ACC112 (cell line): ENCODE data around the gene MAPK14.
"Not testable (repeated sequence)": the region's sequence is repeated elsewhere in the genome, so short reads cannot be mapped to it uniquely, and the experiment has no call there.

ENCODE experiments used
- H2AFZ ChIP-seq: fragments of 200-600 bp; sonication (generic); one replicate; pipeline ENCODE4 v1.6.0; 2017; ENCODE audit warnings: antibody characterized with exemption, low read length; ENCODE audit not compliant: unreplicated experiment
- H3K27ac ChIP-seq: fragments of 200-600 bp; sonication (generic); 2 replicates; pipeline ENCODE4 v1.5.1; 2014; ENCODE audit warnings: low read depth, mild to moderate bottlenecking, antibody characterized with exemption, low read length, moderate library complexity
- H3K27me3 ChIP-seq: fragments of 200-600 bp; sonication (generic); 2 replicates; pipeline ENCODE4 v1.6.1; 2014; ENCODE audit warnings: mild to moderate bottlenecking, antibody characterized with exemption, low read length, moderate library complexity, mixed read lengths; ENCODE audit not compliant: insufficient read depth
- H3K36me3 ChIP-seq: fragments of 200-600 bp; sonication (generic); 2 replicates; pipeline ENCODE4 v1.6.1; 2016; ENCODE audit warnings: mild to moderate bottlenecking, antibody characterized with exemption, low read length, moderate library complexity, mixed read lengths; ENCODE audit not compliant: insufficient read depth
- H3K4me1 ChIP-seq: fragments of 200-600 bp; sonication (generic); one replicate; pipeline ENCODE4 v1.6.1; 2016; ENCODE audit warnings: low read length, mixed read lengths; ENCODE audit not compliant: insufficient read depth, unreplicated experiment, control insufficient read depth
- H3K4me3 ChIP-seq: fragments of 200-600 bp; sonication (generic); 2 replicates; pipeline ENCODE4 v1.5.1; 2014; ENCODE audit warnings: mild to moderate bottlenecking, low read depth, low read length
- H3K79me2 ChIP-seq: fragments of 200-600 bp; sonication (generic); one replicate; pipeline ENCODE4 v1.6.0; 2016; ENCODE audit warnings: low read length; ENCODE audit not compliant: control insufficient read depth, unreplicated experiment, insufficient read depth

The MAPK14 gene

DNA sequence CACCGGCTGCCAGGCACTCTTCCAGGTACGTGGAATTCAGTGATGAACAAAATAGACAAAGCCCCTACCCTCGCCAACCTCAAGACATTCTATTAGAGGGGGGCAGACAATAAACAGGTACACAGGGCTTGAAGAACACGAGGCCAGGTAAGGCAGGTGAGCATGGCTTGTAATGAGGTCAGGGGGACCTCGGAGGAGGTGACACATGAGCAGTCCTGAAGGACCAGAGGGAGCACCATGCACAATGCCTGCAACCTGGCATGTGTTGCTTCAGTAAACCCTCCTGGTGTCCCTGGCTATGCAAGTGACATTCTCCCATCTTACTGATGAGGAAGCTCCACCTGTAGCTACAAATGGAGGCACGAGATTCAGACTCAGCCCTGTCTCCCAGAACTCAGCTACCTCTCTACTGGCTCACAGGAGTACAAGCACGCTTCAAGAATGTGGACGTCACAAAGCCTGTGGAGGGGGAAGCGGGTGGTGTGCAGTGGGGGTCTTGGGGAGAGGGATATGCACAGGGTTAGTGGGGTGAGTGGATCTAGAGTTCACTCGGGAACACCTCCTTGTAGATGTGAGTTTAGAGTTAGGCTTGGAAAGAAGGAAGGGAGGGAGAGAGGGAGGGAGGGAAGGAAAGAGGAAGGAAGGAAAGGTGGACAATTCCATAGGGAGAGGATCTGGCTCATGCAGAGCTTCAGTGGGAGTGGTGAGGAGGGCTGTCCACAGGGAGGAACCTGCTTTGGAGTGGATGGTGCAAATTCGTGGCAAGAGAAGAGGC lies 95.1 kb downstream of the MAPK14 start:
- Histone ChIP-seq H3K79me2 (no peaks in the 10 kb centered on the region), H3K4me1 (peaks cover 40% of the 10 kb centered on the region), H3K36me3 (no peaks in the 10 kb centered on the region), H3K27ac (no peak overlapping the region), H2AFZ (no peak overlapping the region), H3K4me3 (no peak overlapping the region), H3K27me3 (no peaks in the 10 kb centered on the region)

DNA sequence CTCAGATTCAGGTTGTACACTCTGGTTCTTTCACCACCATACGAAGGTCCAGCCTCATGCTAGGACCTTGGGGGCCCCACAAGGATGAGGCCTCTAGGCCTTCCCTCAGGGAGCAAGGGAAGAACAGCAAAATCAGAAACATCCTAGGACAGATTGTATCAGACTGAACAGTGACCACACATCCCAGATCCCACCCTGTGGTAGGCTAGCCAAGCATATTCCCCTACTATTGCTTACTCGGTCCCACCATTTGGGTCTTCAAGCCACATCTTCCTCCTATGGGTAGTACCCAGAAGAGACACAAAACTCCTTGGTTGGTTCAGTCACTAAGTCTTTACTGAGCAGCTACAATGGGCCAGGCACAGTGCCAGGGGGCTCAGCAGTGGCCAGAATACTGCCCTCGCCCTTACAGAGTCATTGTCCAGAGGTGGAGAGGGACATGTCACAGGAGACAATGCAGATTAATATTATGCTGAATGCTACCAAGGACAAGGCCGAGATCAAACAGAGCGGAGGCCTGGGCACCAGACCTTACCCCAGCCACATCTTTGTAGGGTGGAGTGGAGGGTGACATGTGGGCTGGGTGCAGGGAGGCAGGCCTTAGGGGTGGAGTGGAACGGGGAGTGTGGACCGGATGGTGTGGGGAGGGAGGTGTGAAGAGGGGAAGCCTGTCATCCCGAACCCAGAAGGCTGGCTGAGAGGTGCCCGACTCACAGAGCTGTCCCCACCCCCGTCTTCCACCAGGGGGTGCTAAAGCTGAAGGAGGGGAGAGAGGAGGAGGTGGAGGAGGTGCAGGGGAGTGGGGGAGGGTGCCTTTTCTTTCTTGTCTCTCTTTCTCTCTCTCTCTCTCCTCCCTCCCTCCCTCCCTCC lies 95.9 kb downstream of the MAPK14 start:
- Histone ChIP-seq H3K79me2 (no peaks in the 10 kb centered on the region), H2AFZ (peak overlapping the region; percentile 87), H3K27me3 (no peaks in the 10 kb centered on the region), H3K4me1 (peaks cover 45% of the 10 kb centered on the region), H3K4me3 (no peak overlapping the region), H3K27ac (no peak overlapping the region), H3K36me3 (no peaks in the 10 kb centered on the region)

DNA sequence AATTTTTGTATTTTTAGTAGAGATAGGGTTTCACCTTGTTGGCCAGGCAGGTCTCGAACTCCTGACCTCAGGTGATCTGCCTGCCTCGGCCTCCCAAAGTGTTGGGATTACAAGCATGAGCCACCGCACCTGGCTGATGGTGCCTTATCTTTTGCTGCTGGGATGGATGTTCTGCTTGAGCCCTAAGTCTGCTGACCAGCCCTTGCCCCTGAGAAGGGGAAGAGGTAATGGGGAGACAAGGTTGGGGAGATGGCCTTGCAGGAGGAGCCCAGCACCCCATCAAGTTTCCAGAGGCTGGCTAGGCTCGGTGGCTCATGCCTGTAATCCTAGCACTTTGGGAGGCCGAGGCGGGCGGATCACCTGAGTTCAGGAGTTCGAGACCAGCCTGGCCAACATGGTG lies 96.7 kb downstream of the MAPK14 start:
- peaks cover 48% of the 10 kb centered on the region for H3K4me1 ChIP-seq
- not testable (repeated sequence) for H3K27ac ChIP-seq, H3K4me3 ChIP-seq, H3K79me2 ChIP-seq, H2AFZ ChIP-seq, H3K36me3 ChIP-seq, H3K27me3 ChIP-seq

DNA sequence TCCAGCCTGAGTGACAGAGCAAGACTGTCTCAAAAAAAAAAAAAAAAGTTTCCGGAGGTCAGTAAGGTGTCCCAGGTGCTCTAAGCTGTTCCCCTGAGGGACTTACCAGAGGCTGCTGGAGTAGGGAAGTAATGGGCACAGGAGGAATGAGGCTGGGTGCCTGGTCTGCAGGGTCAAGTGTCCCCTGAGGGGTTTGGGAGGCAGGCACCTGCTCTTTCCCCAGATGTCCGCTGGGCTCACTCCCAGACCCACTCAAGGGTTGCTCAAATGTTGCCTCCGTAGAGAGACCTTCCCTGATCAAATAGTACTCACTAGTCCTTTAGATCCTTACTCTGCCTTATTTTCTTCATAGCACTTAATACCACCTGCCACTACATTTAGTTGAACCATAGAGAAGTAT lies 97.3 kb downstream of the MAPK14 start:
- Histone ChIP-seq H3K27ac (no peak overlapping the region), H3K27me3 (no peaks in the 10 kb centered on the region), H3K79me2 (peaks cover 3% of the 10 kb centered on the region), H3K36me3 (no peaks in the 10 kb centered on the region), H3K4me1 (peaks cover 48% of the 10 kb centered on the region), H2AFZ (no peak overlapping the region), H3K4me3 (no peak overlapping the region)

DNA sequence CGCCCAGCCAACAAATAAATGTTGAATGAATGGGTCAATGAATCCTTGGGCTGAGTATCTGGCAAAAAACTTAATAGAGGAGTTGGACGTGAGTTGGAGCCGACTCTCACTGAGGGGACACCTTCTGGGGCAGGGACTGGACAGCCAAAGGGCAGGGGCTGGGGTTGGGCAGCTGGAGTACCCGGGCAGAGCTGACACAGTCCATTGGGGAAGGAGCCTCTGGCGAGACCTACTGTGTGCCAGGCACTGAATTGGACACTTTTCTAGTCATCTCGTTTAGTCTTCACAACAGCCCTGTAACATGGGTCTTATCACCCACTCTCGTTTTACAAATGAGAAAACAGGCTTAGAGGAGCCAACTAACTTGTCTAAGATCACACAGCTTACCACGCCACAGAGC lies 98.0 kb downstream of the MAPK14 start:
- Histone ChIP-seq H3K27ac (no peak overlapping the region; the same call in 1 of the 2 replicates), H3K36me3 (no peaks in the 10 kb centered on the region)

DNA sequence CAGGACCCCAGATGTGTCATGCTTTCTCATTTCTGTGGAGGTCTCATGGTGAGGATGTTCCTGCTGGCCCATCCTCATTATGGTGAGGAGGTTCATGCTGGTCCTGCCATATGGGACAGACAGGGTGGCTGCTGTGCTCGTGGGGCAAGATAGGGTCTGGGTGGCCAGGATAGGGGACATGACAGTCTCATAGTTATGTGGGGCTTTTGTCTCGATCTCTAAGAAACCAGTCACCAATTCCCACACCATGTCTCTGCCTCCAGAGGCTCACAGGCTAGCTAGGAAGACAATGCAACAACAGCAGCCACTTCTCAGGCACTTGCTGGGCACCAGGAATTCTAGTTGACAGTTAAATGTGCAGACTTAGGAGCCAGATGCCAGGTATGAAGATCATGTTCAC lies 98.5 kb downstream of the MAPK14 start:
- peaks cover 42% of the 10 kb centered on the region for H3K4me1 ChIP-seq
- no peak overlapping the region for H3K4me3 ChIP-seq
- peaks cover 7% of the 10 kb centered on the region for H3K79me2 ChIP-seq
- no peaks in the 10 kb centered on the region for H3K27me3 ChIP-seq
- no peak overlapping the region for H2AFZ ChIP-seq
- peak overlapping the region; percentile 86 for H3K27ac ChIP-seq
- no peaks in the 10 kb centered on the region for H3K36me3 ChIP-seq

More for the DNA sequence above, 98.0 kb downstream of the MAPK14 start:
- H3K27me3 ChIP-seq: no peaks in the 10 kb centered on the region
- H3K4me3 ChIP-seq: no peak overlapping the region
- H3K4me1 ChIP-seq: peaks cover 47% of the 10 kb centered on the region
- peaks cover 3% of the 10 kb centered on the region for H3K79me2 ChIP-seq
- no peak overlapping the region for H2AFZ ChIP-seq

DNA sequence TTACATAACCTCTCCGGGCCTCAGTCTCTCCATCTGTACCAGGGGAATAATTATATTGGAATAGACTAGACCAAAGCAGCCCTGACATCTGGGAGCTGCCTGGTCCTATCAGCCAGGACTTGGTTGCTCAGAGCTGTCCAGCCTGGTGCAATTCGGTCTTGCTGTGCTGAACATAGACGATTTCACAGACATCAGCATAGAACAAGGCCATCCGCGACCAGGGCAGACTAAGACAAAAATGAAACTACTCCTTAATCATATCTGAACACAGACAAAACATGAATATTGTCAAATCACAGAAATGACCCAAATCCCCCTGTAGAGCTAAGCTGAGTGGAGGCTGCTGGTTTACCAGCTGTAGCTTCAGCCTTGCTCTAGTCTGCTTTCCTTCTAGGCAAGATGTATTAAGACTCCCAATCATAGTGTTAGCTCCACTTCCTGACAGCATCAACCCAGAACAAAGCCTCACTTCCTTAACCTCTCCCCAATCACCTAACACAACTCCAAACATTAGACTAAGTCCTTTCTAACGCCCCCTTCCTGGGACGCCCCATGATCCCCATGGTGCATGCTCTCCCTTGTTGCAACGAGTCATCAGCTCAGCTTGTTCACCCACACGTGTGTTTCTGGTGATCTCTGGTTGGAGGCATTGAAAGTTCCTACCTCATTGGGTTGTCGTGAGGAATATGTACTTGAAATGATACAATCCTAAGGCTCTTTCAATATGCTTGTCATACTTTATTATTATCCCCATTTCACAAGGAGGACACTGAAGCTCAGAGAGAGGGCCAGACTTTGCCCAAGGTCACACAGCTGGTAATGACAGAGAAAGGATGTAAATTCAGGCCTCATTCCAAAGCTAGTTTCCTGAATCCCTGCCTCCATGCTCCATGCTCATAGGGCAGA lies 99.2 kb downstream of the MAPK14 start:
- peak overlapping the region; percentile 86 for H3K27ac ChIP-seq

DNA sequence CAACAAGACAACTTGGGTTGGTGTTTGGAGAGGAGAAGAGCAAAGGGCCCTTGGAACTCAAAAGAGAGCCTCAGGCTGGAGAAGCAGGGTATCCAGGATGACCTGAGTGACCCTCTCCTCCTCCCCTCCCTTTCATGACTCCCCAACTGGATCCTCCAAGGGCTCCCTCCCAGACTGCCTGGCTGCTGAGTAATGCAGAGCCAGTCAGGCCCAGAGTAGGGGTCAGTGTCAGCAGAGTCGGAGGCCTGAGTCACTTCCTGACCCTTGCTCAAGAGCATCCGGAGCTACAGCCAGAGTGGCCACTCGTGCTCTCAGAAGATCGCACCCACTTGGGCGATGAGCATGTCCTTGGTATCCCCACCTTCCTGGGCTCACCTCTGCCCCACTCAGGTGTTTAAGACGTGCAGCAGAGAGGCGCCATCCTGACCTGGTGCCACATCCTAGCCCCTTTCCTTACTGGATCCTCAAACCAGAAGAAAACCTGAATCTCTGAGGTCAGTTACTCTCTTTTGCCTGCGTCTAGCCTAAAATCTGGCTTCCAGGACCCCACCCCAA lies 99.9 kb downstream of the MAPK14 start:
- H3K79me2 ChIP-seq: peaks cover 7% of the 10 kb centered on the region
- peak overlapping the region; percentile 86 for H3K27ac ChIP-seq
- H2AFZ ChIP-seq: no peak overlapping the region
- H3K4me1 ChIP-seq: peaks cover 48% of the 10 kb centered on the region
- H3K4me3 ChIP-seq: peak overlapping the region; percentile 42
- H3K27me3 ChIP-seq: no peaks in the 10 kb centered on the region
- no peaks in the 10 kb centered on the region for H3K36me3 ChIP-seq

More for the DNA sequence above, 99.2 kb downstream of the MAPK14 start:
- Histone ChIP-seq H3K79me2 (peaks cover 7% of the 10 kb centered on the region), H3K36me3 (no peaks in the 10 kb centered on the region), H3K4me3 (peak overlapping the region; percentile 22; the same call in 1 of the 2 replicates), H3K4me1 (peaks cover 41% of the 10 kb centered on the region), H3K27me3 (no peaks in the 10 kb centered on the region), H2AFZ (no peak overlapping the region)

DNA sequence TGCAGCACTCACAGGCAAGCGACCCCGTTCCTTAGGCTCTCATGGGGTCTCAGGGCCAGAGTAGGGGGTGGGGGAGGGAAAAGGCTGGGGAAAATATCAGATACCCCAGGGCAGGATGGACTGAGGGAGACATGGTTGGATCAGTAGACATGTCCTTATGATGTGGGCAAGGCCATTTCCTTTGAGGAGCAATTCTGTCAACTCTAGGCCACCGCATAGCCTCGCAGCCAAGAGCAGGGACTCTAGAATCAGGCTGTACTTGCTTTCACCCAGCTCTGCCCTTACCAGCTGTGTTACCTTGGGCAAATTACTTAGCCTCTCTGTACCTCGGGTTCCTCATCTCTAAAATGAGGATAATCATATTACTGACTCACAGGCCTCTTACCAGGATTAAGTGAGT lies 100.5 kb downstream of the MAPK14 start:
- peaks cover 7% of the 10 kb centered on the region for H3K79me2 ChIP-seq
- peak overlapping the region; percentile 42 for H3K4me3 ChIP-seq
- peaks cover 54% of the 10 kb centered on the region for H3K4me1 ChIP-seq
- H2AFZ ChIP-seq: no peak overlapping the region
- H3K27me3 ChIP-seq: no peaks in the 10 kb centered on the region
- H3K36me3 ChIP-seq: no peaks in the 10 kb centered on the region
- H3K27ac ChIP-seq: peak overlapping the region; percentile 86

DNA sequence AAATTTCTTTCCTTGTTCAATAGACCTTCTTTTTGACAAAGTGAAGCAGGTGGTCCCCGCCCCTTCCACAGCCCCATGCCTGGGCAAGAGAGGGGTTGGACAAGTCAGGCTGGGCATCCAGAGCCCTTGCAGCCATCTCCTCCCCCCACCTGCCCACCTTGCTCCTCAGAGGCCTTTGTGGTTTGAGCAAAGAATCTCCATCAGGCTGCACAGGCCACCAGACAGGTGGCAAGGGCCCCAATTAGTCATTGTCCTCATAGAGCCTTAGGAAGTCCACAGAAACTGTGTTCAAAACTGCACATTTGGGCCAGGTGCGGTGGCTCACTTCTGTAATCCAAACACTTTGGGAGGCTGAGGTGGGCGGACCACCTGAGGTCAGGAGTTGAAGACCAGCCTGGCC lies 101.2 kb downstream of the MAPK14 start:
- Histone ChIP-seq H3K27me3 (no peaks in the 10 kb centered on the region), H2AFZ (no peak overlapping the region), H3K79me2 (peaks cover 11% of the 10 kb centered on the region), H3K4me3 (no peak overlapping the region), H3K4me1 (peaks cover 51% of the 10 kb centered on the region), H3K36me3 (no peaks in the 10 kb centered on the region), H3K27ac (no peak overlapping the region)
